CD4-positive, alpha-beta T cell (primary cell): ENCODE results near the gene HLA-B. TPM values are rescaled to one million over a fixed set of nuclear protein-coding genes. Genes with fewer than 3 reads are reported as not detected.
A peak's percentile ranks its signal among the peaks of the same experiment; 100 is the strongest.
"Not testable (repeated sequence)": the region's sequence is repeated elsewhere in the genome, so short reads cannot be mapped to it uniquely, and the experiment has no call there.

Experiments used
- ATAC-seq: fragments of 200-7000 bp; cut with Tn5 transposase; one replicate; pipeline ENCODE4 v1.10.0; 2022; ENCODE audit warnings: mild to moderate bottlenecking; ENCODE audit not compliant: poor library complexity
- CTCF ChIA-PET: fragments of 350-600 bp; sonication (Branson Sonifier 250); formaldehyde crosslinking; loops from one replicate; lab custom pipeline; 2021; ENCODE audit warnings: antibody characterized with exemption, inconsistent platforms; lab: Charles Lee
- POLR2A ChIA-PET: fragments of 350-600 bp; sonication (Branson Sonifier 250); formaldehyde crosslinking; loops from one replicate; lab custom pipeline; 2021; ENCODE audit warnings: antibody characterized with exemption, inconsistent platforms; lab: Charles Lee
- DNase-seq, 14 experiments: peaks; one replicate each; pipeline ENCODE4 v3.0.0-alpha.2; 2013 to 2020; ENCODE audit warnings: mixed read lengths in 2 of 14
- H3K27ac ChIP-seq, 2 donors: one replicate each; pipeline versions ENCODE4 v1.5.1 to v1.7.0; 2013; ENCODE audit warnings: low read length in 2 of 2, low read depth in 1 of 2, mild to moderate bottlenecking in 1 of 2
- H3K27me3 ChIP-seq, 2 experiments: 1 replicate in 1 of 2; 2 replicates in 1 of 2; pipeline versions ENCODE4 v1.6.1 to v1.7.0; 2013; ENCODE audit warnings: low read length in 2 of 2, control low read depth in 1 of 2, mild to moderate bottlenecking in 1 of 2, moderate library complexity in 1 of 2; ENCODE audit not compliant: insufficient read depth in 2 of 2, control insufficient read depth in 1 of 2
- H3K36me3 ChIP-seq: one replicate; pipeline ENCODE4 v1.6.1; 2013; ENCODE audit warnings: low read length, control low read depth; ENCODE audit not compliant: insufficient read depth
- H3K4me1 ChIP-seq: one replicate; pipeline ENCODE4 v1.6.1; 2013; ENCODE audit warnings: low read length, control low read depth; ENCODE audit not compliant: insufficient read depth
- H3K4me3 ChIP-seq: one replicate; pipeline ENCODE4 v1.5.1; 2013; ENCODE audit warnings: mild to moderate bottlenecking, low read length, moderate library complexity
- H3K9me3 ChIP-seq, 2 experiments: 1 replicate in 1 of 2; 2 replicates in 1 of 2; pipeline versions ENCODE4 v1.6.1 to v1.7.0; 2013; ENCODE audit warnings: low read length in 2 of 2, mild to moderate bottlenecking in 2 of 2, control low read depth in 1 of 2, moderate library complexity in 1 of 2; ENCODE audit not compliant: control insufficient read depth in 1 of 2, insufficient read depth in 1 of 2
- H3K27ac Mint-ChIP-seq: one replicate; pipeline ENCODE4 v1.8.0; 2020; ENCODE audit warnings: mixed read lengths
- H3K27me3 Mint-ChIP-seq: one replicate; pipeline ENCODE4 v1.8.0; 2021; ENCODE audit warnings: mixed read lengths
- H3K36me3 Mint-ChIP-seq: one replicate; pipeline ENCODE4 v1.8.0; 2021; ENCODE audit warnings: low read depth, mixed read lengths
- H3K4me1 Mint-ChIP-seq: one replicate; pipeline ENCODE4 v1.8.0; 2021; ENCODE audit warnings: low read depth, mixed read lengths
- H3K4me3 Mint-ChIP-seq: one replicate; pipeline ENCODE4 v1.8.0; 2020; ENCODE audit warnings: mild to moderate bottlenecking, mixed read lengths
- H3K9me3 Mint-ChIP-seq: one replicate; pipeline ENCODE4 v1.8.0; 2020; ENCODE audit warnings: mixed read lengths
- intact Hi-C, 2 experiments: fragments of 100-400 bp; cut with DNase I in 1 of 2; cut with micrococcal nuclease in 1 of 2; formaldehyde crosslinking; loops; one replicate each; pipeline versions ENCODE4 v1.15.1 to v1.9.0; 2023 to 2025; cut with DNase I, micrococcal nuclease
- total RNA-seq, 174 experiments: library from RNA in 2 of 174; stranded (reverse) in 2 of 174; gene quantifications; one replicate each; pipeline ENCODE4 v1.2.3 and lab custom pipeline; 2021 to 2026
- TF ChIP-seq, protein P1 (sequence below): fragments of 200-600 bp; IDR thresholded peaks from one replicate; pipeline ENCODE4 v1.8.0; 2022; ENCODE audit warnings: antibody characterized with exemption, mild to moderate bottlenecking

HLA-B gene
- total RNA-seq, 2 experiments from 2014 or later, result 6,758 to 7,013 TPM

DNA sequence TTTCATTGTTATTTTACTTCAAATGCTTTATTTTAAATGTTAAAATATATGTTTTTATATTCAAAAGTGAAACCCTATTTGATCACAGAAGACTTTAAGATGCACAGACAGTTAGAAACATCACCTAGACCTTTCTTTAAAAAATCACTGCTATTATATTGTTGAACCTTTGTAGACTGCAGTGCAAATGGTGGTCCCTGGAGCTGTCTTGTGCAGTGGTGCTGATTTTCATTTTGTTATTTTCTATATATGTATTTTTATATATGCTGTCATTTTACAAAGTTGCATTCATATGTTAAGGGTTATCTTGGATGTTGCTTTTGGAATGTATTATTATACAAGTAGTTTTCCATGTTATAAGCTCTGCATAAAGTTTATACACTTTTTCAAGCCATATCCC lies 18.7 kb upstream of the HLA-B start:
- ATAC-seq, result no peak
- no peaks in the 10 kb centered on the region for H3K36me3 ChIP-seq
- peaks cover 15% of the 10 kb centered on the region for H3K27me3 Mint-ChIP-seq
- no peak overlapping the region for H3K4me3 ChIP-seq
- H3K4me3 Mint-ChIP-seq, result no peak overlapping the region
- intact Hi-C loops, result no loop called here
- H3K27ac ChIP-seq, result no peak overlapping the region
- H3K27ac Mint-ChIP-seq, result no peak overlapping the region
- TF ChIP-seq, protein P1, sequence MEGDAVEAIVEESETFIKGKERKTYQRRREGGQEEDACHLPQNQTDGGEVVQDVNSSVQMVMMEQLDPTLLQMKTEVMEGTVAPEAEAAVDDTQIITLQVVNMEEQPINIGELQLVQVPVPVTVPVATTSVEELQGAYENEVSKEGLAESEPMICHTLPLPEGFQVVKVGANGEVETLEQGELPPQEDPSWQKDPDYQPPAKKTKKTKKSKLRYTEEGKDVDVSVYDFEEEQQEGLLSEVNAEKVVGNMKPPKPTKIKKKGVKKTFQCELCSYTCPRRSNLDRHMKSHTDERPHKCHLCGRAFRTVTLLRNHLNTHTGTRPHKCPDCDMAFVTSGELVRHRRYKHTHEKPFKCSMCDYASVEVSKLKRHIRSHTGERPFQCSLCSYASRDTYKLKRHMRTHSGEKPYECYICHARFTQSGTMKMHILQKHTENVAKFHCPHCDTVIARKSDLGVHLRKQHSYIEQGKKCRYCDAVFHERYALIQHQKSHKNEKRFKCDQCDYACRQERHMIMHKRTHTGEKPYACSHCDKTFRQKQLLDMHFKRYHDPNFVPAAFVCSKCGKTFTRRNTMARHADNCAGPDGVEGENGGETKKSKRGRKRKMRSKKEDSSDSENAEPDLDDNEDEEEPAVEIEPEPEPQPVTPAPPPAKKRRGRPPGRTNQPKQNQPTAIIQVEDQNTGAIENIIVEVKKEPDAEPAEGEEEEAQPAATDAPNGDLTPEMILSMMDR, result no peak
- H3K4me1 Mint-ChIP-seq, result no peaks in the 10 kb centered on the region
- ChIA-PET POLR2A (no interaction called here), CTCF (interaction anchor here (0.6 to 1.1 kb wide), 5 partner anchors 9 to 179 kb away, joined by 3 to 4 read pairs (median 3); no protein-coding TSS in a partner anchor)
- H3K36me3 Mint-ChIP-seq, result no peaks in the 10 kb centered on the region
- H3K9me3 Mint-ChIP-seq, result no peaks in the 10 kb centered on the region
- no peaks in the 10 kb centered on the region for H3K4me1 ChIP-seq
- no peak for DNase-seq
- H3K9me3 ChIP-seq, result no peaks in the 10 kb centered on the region
- peaks cover 4 to 11% of the 10 kb centered on the region in 2 experiments for H3K27me3 ChIP-seq

DNA sequence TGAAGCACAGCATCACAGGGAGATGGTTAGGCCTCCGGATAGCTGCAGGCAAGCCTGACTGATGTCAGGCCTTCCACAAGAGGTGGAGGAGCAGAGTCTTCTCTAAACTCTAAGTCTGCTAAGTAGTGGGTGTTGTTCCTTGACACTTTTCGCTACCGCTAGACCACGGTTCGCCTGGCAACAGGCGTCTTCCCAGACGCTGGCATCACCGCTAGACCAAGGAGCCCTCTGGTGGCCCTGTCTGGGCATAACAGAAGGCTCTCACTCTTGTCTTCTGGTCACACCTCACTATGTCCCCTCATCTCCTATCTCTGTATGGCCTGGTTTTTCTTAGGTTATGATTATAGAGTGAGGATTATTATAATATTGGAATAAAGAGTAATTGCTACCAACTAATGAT lies 17.1 kb upstream of the HLA-B start:
- peaks cover 0 to 11% of the 10 kb centered on the region in 2 experiments for H3K27me3 ChIP-seq
- H3K9me3 ChIP-seq, ATAC-seq, H3K9me3 Mint-ChIP-seq, H3K4me1 ChIP-seq, H3K36me3 ChIP-seq, H3K4me1 Mint-ChIP-seq, H3K36me3 Mint-ChIP-seq, H3K4me3 ChIP-seq, intact Hi-C loops, H3K27ac Mint-ChIP-seq, H3K4me3 Mint-ChIP-seq, POLR2A ChIA-PET, H3K27ac ChIP-seq: not testable (repeated sequence)
- peak in 1 of 14 experiments; percentile 8 for DNase-seq
- H3K27me3 Mint-ChIP-seq, result peaks cover 18% of the 10 kb centered on the region
- TF ChIP-seq, protein P1, result peak; percentile 30
- CTCF ChIA-PET, result interaction anchor here (0.8 to 3.4 kb wide), 3 partner anchors 168 to 237 kb away, joined by 3 to 10 read pairs (median 3); no protein-coding TSS in a partner anchor

DNA sequence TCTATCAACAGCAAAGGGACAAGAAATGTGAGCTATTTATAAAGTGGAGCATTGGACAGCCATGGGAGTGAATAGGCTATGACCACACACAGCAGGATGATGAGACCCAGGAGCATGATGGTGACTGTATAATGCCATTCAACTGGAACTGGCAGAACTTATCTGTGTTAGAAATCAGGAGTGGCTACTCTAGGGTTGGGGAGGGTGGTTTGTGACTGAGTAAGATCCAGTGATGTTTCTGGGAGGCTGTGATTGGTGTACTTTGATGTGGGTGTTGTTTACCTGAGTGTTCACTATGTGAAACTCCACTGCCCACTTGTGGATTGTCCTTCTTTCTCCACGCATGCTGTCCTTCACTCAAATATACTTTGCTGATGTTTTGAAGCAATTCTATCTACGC lies 11.5 kb upstream of the HLA-B start:
- ChIA-PET CTCF (interaction anchor here (6.9 kb wide), 1 partner anchor 171 kb away, joined by 97 read pairs; no protein-coding TSS in a partner anchor), POLR2A (interaction anchor here (4.2 kb wide), 1 partner anchor 171 kb away, joined by 101 read pairs; no protein-coding TSS in a partner anchor)
- no peak for ATAC-seq
- Mint-ChIP-seq H3K4me3 (no peak overlapping the region), H3K27me3 (peaks cover 32% of the 10 kb centered on the region), H3K27ac (no peak overlapping the region), H3K4me1 (peaks cover 16% of the 10 kb centered on the region), H3K9me3 (no peaks in the 10 kb centered on the region), H3K36me3 (no peaks in the 10 kb centered on the region)
- Histone ChIP-seq H3K9me3 (no peaks in the 10 kb centered on the region), H3K27me3 (no peaks in the 10 kb centered on the region), H3K4me1 (peaks cover 9% of the 10 kb centered on the region), H3K36me3 (no peaks in the 10 kb centered on the region), H3K4me3 (no peak overlapping the region), H3K27ac (no peak overlapping the region)
- intact Hi-C loops, result no loop called here
- DNase-seq, result no peak
- TF ChIP-seq, protein P1, result no peak
